Measurements from ENCODE around the gene ATP5PD.

Gene ATP5PD

GRCh38 chr17:75081611-75082540, 35.1 kb upstream of the ATP5PD start:
- TF ChIP-seq REST (IDR thresholded peaks at IDR 0.05; ENCODE audit: insufficient read depth in 1 of 2, low read depth in 2 of 2, low read length in 2 of 2) (no peak), SIN3A (IDR thresholded peaks at IDR 0.05; ENCODE audit: borderline replicate concordance, insufficient read depth, low read length) (no peak), FOXP2 (optimal IDR thresholded peaks at IDR 0.05; ENCODE audit: borderline replicate concordance, extremely low read depth, extremely low read length, insufficient read depth) (no peak), TAF1 (IDR thresholded peaks at IDR 0.05; ENCODE audit: borderline replicate concordance, insufficient read depth, low read length) (no peak), POLR2AphosphoS5 (IDR thresholded peaks at IDR 0.05; ENCODE audit: low read depth, low read length) (no peak)

- no peak for TF ChIP-seq FOXP2 (optimal IDR thresholded peaks at IDR 0.05; ENCODE audit: borderline replicate concordance, extremely low read depth, extremely low read length, insufficient read depth)
- TF ChIP-seq REST (IDR thresholded peaks at IDR 0.05; ENCODE audit: insufficient read depth in 1 of 2, low read depth in 2 of 2, low read length in 2 of 2): no peak
- TF ChIP-seq SIN3A (IDR thresholded peaks at IDR 0.05; ENCODE audit: borderline replicate concordance, insufficient read depth, low read length): no peak
- no peak for TF ChIP-seq POLR2AphosphoS5 (IDR thresholded peaks at IDR 0.05; ENCODE audit: low read depth, low read length)
- TF ChIP-seq TAF1 (IDR thresholded peaks at IDR 0.05; ENCODE audit: borderline replicate concordance, insufficient read depth, low read length): no peak
Observed at GRCh38 chr17:75079023-75079373, 32.2 kb upstream of the ATP5PD start.

- TF ChIP-seq SIN3A (IDR thresholded peaks at IDR 0.05; ENCODE audit: borderline replicate concordance, insufficient read depth, low read length) (no peak), POLR2AphosphoS5 (IDR thresholded peaks at IDR 0.05; ENCODE audit: low read depth, low read length) (no peak), REST (IDR thresholded peaks at IDR 0.05; ENCODE audit: insufficient read depth in 1 of 2, low read depth in 2 of 2, low read length in 2 of 2) (no peak), TAF1 (IDR thresholded peaks at IDR 0.05; ENCODE audit: borderline replicate concordance, insufficient read depth, low read length) (no peak), FOXP2 (optimal IDR thresholded peaks at IDR 0.05; ENCODE audit: borderline replicate concordance, extremely low read depth, extremely low read length, insufficient read depth) (no peak)
Observed at GRCh38 chr17:75078284-75079022, 31.7 kb upstream of the ATP5PD start.

- TF ChIP-seq POLR2AphosphoS5 (IDR thresholded peaks at IDR 0.05; ENCODE audit: low read depth, low read length) (no peak), REST (IDR thresholded peaks at IDR 0.05; ENCODE audit: insufficient read depth in 1 of 2, low read depth in 2 of 2, low read length in 2 of 2) (no peak), SIN3A (IDR thresholded peaks at IDR 0.05; ENCODE audit: borderline replicate concordance, insufficient read depth, low read length) (no peak), FOXP2 (optimal IDR thresholded peaks at IDR 0.05; ENCODE audit: borderline replicate concordance, extremely low read depth, extremely low read length, insufficient read depth) (no peak)
Observed at GRCh38 chr17:75077496-75078283, 30.9 kb upstream of the ATP5PD start.
